ENCODE measurements around the gene B3GNT5.

Gene B3GNT5

GRCh38 chr3:183260167-183260904 is 7.3 kb downstream of the B3GNT5 start:
- H4K8ac ChIP-seq (ENCODE audit: low read length) = no peak overlapping the region
- H3K9me3 ChIP-seq (ENCODE audit: control insufficient read depth, low read length) = no peaks in the 10 kb centered on the region
- H3K4me3 ChIP-seq (ENCODE audit: insufficient read depth in 1 of 2, low read depth in 1 of 2, low read length in 2 of 2) = no peak overlapping the region
- no peak overlapping the region for H3K9ac ChIP-seq (ENCODE audit: low read length)
- no peak overlapping the region for H3K27ac ChIP-seq (ENCODE audit: low read length, poor library complexity, severe bottlenecking)
- H3K18ac ChIP-seq (ENCODE audit: low read depth in 1 of 2, low read length in 2 of 2) = no peak overlapping the region
- H3K79me1 ChIP-seq (replicated peaks; ENCODE audit: low read length, poor library complexity, severe bottlenecking) = peaks cover 11% of the 10 kb centered on the region
- H2BK120ac ChIP-seq (ENCODE audit: low read depth, low read length) = no peak overlapping the region
- 83% methylated on average over 5 of the region's 7 CpGs for WGBS
- peaks cover 10% of the 10 kb centered on the region for H3K4me1 ChIP-seq (ENCODE audit: control insufficient read depth, insufficient read depth, low read depth, low read length)
- H3K36me3 ChIP-seq (ENCODE audit: control insufficient read depth in 1 of 2, insufficient read depth in 2 of 2, low read depth in 1 of 2, low read length in 2 of 2) = peaks cover 0 to 4% of the 10 kb centered on the region in 2 experiments
- no peak overlapping the region for H3K4me2 ChIP-seq (ENCODE audit: low read length, poor library complexity, severe bottlenecking)
- H2AFZ ChIP-seq (ENCODE audit: low read depth, low read length) = no peak overlapping the region
- no peak overlapping the region for H3K23ac ChIP-seq (ENCODE audit: low read length in 2 of 2)
- no peak overlapping the region for H2BK15ac ChIP-seq (ENCODE audit: low read depth, poor library complexity, severe bottlenecking)
- no peaks in the 10 kb centered on the region for H3K27me3 ChIP-seq (ENCODE audit: control insufficient read depth in 1 of 2, insufficient read depth in 1 of 2, low read length in 2 of 2)
- no peak overlapping the region for H2BK5ac ChIP-seq (ENCODE audit: low read depth, low read length, poor library complexity, severe bottlenecking)
- H2BK12ac ChIP-seq (ENCODE audit: low read length in 2 of 2) = no peak overlapping the region
- H3K4ac ChIP-seq (ENCODE audit: low read depth in 1 of 2, low read length in 2 of 2) = no peak overlapping the region
- no peak overlapping the region for H2AK5ac ChIP-seq (ENCODE audit: low read length, severe bottlenecking)
- no peak overlapping the region for H4K91ac ChIP-seq (ENCODE audit: low read length)
- H3K14ac ChIP-seq (ENCODE audit: low read length in 2 of 2) = no peak overlapping the region
- no peak for DNase-seq

- Histone ChIP-seq H3K27me3 (ENCODE audit: control insufficient read depth in 1 of 2, insufficient read depth in 1 of 2, low read length in 2 of 2) (no peaks in the 10 kb centered on the region), H3K4ac (ENCODE audit: low read depth in 1 of 2, low read length in 2 of 2) (no peak overlapping the region), H2AFZ (ENCODE audit: low read depth, low read length) (no peak overlapping the region), H3K36me3 (ENCODE audit: control insufficient read depth in 1 of 2, insufficient read depth in 2 of 2, low read depth in 1 of 2, low read length in 2 of 2) (peaks cover 0 to 4% of the 10 kb centered on the region in 2 experiments), H2BK12ac (ENCODE audit: low read length in 2 of 2) (no peak overlapping the region), H3K79me1 (replicated peaks; ENCODE audit: low read length, poor library complexity, severe bottlenecking) (peaks cover 11% of the 10 kb centered on the region), H3K23ac (ENCODE audit: low read length in 2 of 2) (no peak overlapping the region), H2BK15ac (ENCODE audit: low read depth, poor library complexity, severe bottlenecking) (no peak overlapping the region), H3K9ac (ENCODE audit: low read length) (no peak overlapping the region), H3K27ac (ENCODE audit: low read length, poor library complexity, severe bottlenecking) (no peak overlapping the region), H3K4me3 (ENCODE audit: insufficient read depth in 1 of 2, low read depth in 1 of 2, low read length in 2 of 2) (no peak overlapping the region), H2AK5ac (ENCODE audit: low read length, severe bottlenecking) (no peak overlapping the region), H4K91ac (ENCODE audit: low read length) (no peak overlapping the region), H3K4me2 (ENCODE audit: low read length, poor library complexity, severe bottlenecking) (no peak overlapping the region), H3K14ac (ENCODE audit: low read length in 2 of 2) (no peak overlapping the region), H3K18ac (ENCODE audit: low read depth in 1 of 2, low read length in 2 of 2) (no peak overlapping the region), H3K4me1 (ENCODE audit: control insufficient read depth, insufficient read depth, low read depth, low read length) (peaks cover 15% of the 10 kb centered on the region), H4K8ac (ENCODE audit: low read length) (no peak overlapping the region), H2BK120ac (ENCODE audit: low read depth, low read length) (no peak overlapping the region), H2BK5ac (ENCODE audit: low read depth, low read length, poor library complexity, severe bottlenecking) (no peak overlapping the region), H3K9me3 (ENCODE audit: control insufficient read depth, low read length) (no peaks in the 10 kb centered on the region)
- WGBS = no CpG with 5 or more reads among the region's 5 CpGs
- DNase-seq = no peak
These were observed 8.2 kb downstream of the B3GNT5 start for GRCh38 chr3:183261151-183261724.

GRCh38 chr3:183262875-183263378 is 9.9 kb downstream of the B3GNT5 start:
- H2BK15ac ChIP-seq (ENCODE audit: low read depth, poor library complexity, severe bottlenecking) = no peak overlapping the region
- no peak overlapping the region for H2BK12ac ChIP-seq (ENCODE audit: low read length in 2 of 2)
- H4K91ac ChIP-seq (ENCODE audit: low read length) = no peak overlapping the region
- H2BK120ac ChIP-seq (ENCODE audit: low read depth, low read length) = no peak overlapping the region
- H4K8ac ChIP-seq (ENCODE audit: low read length) = peak overlapping the region; percentile 51
- H2BK5ac ChIP-seq (ENCODE audit: low read depth, low read length, poor library complexity, severe bottlenecking) = no peak overlapping the region
- H2AFZ ChIP-seq (ENCODE audit: low read depth, low read length) = no peak overlapping the region
- H3K27ac ChIP-seq (ENCODE audit: low read length, poor library complexity, severe bottlenecking) = no peak overlapping the region
- H3K14ac ChIP-seq (ENCODE audit: low read length in 2 of 2) = peak overlapping the region in 1 of 2 experiments; percentile 83
- H3K27me3 ChIP-seq (ENCODE audit: control insufficient read depth in 1 of 2, insufficient read depth in 1 of 2, low read length in 2 of 2) = no peaks in the 10 kb centered on the region
- H3K9me3 ChIP-seq (ENCODE audit: control insufficient read depth, low read length) = no peaks in the 10 kb centered on the region
- no peak overlapping the region for H3K4me2 ChIP-seq (ENCODE audit: low read length, poor library complexity, severe bottlenecking)
- peak overlapping the region in 1 of 2 experiments; percentile 49 for H3K4ac ChIP-seq (ENCODE audit: low read depth in 1 of 2, low read length in 2 of 2)
- H3K23ac ChIP-seq (ENCODE audit: low read length in 2 of 2) = no peak overlapping the region
- H3K36me3 ChIP-seq (ENCODE audit: control insufficient read depth in 1 of 2, insufficient read depth in 2 of 2, low read depth in 1 of 2, low read length in 2 of 2) = peaks cover 0 to 7% of the 10 kb centered on the region in 2 experiments
- H3K4me3 ChIP-seq (ENCODE audit: insufficient read depth in 1 of 2, low read depth in 1 of 2, low read length in 2 of 2) = no peak overlapping the region
- peaks cover 15% of the 10 kb centered on the region for H3K4me1 ChIP-seq (ENCODE audit: control insufficient read depth, insufficient read depth, low read depth, low read length)
- peak overlapping the region; percentile 9 to 34 for H3K18ac ChIP-seq (ENCODE audit: low read depth in 1 of 2, low read length in 2 of 2)
- H3K79me1 ChIP-seq (replicated peaks; ENCODE audit: low read length, poor library complexity, severe bottlenecking) = peaks cover 22% of the 10 kb centered on the region
- H2AK5ac ChIP-seq (ENCODE audit: low read length, severe bottlenecking) = no peak overlapping the region
- 83% methylated on average over 3 of the region's 3 CpGs for WGBS
- DNase-seq = no peak
- no peak overlapping the region for H3K9ac ChIP-seq (ENCODE audit: low read length)

- H3K23ac ChIP-seq (ENCODE audit: low read length in 2 of 2) = no peak overlapping the region
- H2AFZ ChIP-seq (ENCODE audit: low read depth, low read length) = no peak overlapping the region
- peak overlapping the region; percentile 1 for H3K27ac ChIP-seq (ENCODE audit: low read length, poor library complexity, severe bottlenecking)
- no peaks in the 10 kb centered on the region for H3K27me3 ChIP-seq (ENCODE audit: control insufficient read depth in 1 of 2, insufficient read depth in 1 of 2, low read length in 2 of 2)
- H3K4me3 ChIP-seq (ENCODE audit: insufficient read depth in 1 of 2, low read depth in 1 of 2, low read length in 2 of 2) = no peak overlapping the region
- H3K79me1 ChIP-seq (replicated peaks; ENCODE audit: low read length, poor library complexity, severe bottlenecking) = peaks cover 25% of the 10 kb centered on the region
- H3K4me2 ChIP-seq (ENCODE audit: low read length, poor library complexity, severe bottlenecking) = no peak overlapping the region
- WGBS = 52% methylated on average over 2 of the region's 5 CpGs
- no peak overlapping the region for H2BK15ac ChIP-seq (ENCODE audit: low read depth, poor library complexity, severe bottlenecking)
- peaks cover 0 to 7% of the 10 kb centered on the region in 2 experiments for H3K36me3 ChIP-seq (ENCODE audit: control insufficient read depth in 1 of 2, insufficient read depth in 2 of 2, low read depth in 1 of 2, low read length in 2 of 2)
- no peak overlapping the region for H2BK120ac ChIP-seq (ENCODE audit: low read depth, low read length)
- no peak overlapping the region for H3K4ac ChIP-seq (ENCODE audit: low read depth in 1 of 2, low read length in 2 of 2)
- H3K18ac ChIP-seq (ENCODE audit: low read depth in 1 of 2, low read length in 2 of 2) = no peak overlapping the region
- no peak overlapping the region for H2BK12ac ChIP-seq (ENCODE audit: low read length in 2 of 2)
- DNase-seq = no peak
- no peak overlapping the region for H4K8ac ChIP-seq (ENCODE audit: low read length)
- no peak overlapping the region for H2BK5ac ChIP-seq (ENCODE audit: low read depth, low read length, poor library complexity, severe bottlenecking)
- H4K91ac ChIP-seq (ENCODE audit: low read length) = no peak overlapping the region
- H3K9ac ChIP-seq (ENCODE audit: low read length) = no peak overlapping the region
- no peaks in the 10 kb centered on the region for H3K9me3 ChIP-seq (ENCODE audit: control insufficient read depth, low read length)
- no peak overlapping the region for H2AK5ac ChIP-seq (ENCODE audit: low read length, severe bottlenecking)
- no peak overlapping the region for H3K14ac ChIP-seq (ENCODE audit: low read length in 2 of 2)
- H3K4me1 ChIP-seq (ENCODE audit: control insufficient read depth, insufficient read depth, low read depth, low read length) = peaks cover 15% of the 10 kb centered on the region
These were observed 11.2 kb downstream of the B3GNT5 start for GRCh38 chr3:183264268-183264667.

All from mesenchymal stem cell (in vitro differentiated cells and primary cell).